ENCODE results near the gene JPH2. TPM values are rescaled to one million over a fixed set of nuclear protein-coding genes. Genes with fewer than 3 reads are reported as not detected.

JPH2 gene
- total and polyA plus RNA-seq, 9 donors = 0.48 to 27.4 (median 3.0) TPM

GRCh38 chr20:44204832-44205215 lies 17.8 kb upstream of the JPH2 start:
- Histone ChIP-seq H3K9me3 (no peaks in the 10 kb centered on the region), H3K4me3 (no peak overlapping the region), H3K4me1 (ENCODE audit: insufficient read depth) (peaks cover 5% of the 10 kb centered on the region), H3K36me3 (no peaks in the 10 kb centered on the region), H3K27ac (no peak overlapping the region), H3K27me3 (no peaks in the 10 kb centered on the region)
- WGBS, 3 donors = 85 to 87% (median 86%) methylated on average over 10 of the region's 10 CpGs
- DNase-seq = no peak
- TF ChIP-seq, protein P1, sequence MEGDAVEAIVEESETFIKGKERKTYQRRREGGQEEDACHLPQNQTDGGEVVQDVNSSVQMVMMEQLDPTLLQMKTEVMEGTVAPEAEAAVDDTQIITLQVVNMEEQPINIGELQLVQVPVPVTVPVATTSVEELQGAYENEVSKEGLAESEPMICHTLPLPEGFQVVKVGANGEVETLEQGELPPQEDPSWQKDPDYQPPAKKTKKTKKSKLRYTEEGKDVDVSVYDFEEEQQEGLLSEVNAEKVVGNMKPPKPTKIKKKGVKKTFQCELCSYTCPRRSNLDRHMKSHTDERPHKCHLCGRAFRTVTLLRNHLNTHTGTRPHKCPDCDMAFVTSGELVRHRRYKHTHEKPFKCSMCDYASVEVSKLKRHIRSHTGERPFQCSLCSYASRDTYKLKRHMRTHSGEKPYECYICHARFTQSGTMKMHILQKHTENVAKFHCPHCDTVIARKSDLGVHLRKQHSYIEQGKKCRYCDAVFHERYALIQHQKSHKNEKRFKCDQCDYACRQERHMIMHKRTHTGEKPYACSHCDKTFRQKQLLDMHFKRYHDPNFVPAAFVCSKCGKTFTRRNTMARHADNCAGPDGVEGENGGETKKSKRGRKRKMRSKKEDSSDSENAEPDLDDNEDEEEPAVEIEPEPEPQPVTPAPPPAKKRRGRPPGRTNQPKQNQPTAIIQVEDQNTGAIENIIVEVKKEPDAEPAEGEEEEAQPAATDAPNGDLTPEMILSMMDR (IDR thresholded peaks at IDR 0.05) = no peak
- no peak for TF ChIP-seq EP300 (IDR thresholded peaks at IDR 0.05)
- TF ChIP-seq POLR2A (IDR thresholded peaks at IDR 0.05) = no peak
- intact Hi-C loops (cut with DNase I) = no loop called here

DNA sequence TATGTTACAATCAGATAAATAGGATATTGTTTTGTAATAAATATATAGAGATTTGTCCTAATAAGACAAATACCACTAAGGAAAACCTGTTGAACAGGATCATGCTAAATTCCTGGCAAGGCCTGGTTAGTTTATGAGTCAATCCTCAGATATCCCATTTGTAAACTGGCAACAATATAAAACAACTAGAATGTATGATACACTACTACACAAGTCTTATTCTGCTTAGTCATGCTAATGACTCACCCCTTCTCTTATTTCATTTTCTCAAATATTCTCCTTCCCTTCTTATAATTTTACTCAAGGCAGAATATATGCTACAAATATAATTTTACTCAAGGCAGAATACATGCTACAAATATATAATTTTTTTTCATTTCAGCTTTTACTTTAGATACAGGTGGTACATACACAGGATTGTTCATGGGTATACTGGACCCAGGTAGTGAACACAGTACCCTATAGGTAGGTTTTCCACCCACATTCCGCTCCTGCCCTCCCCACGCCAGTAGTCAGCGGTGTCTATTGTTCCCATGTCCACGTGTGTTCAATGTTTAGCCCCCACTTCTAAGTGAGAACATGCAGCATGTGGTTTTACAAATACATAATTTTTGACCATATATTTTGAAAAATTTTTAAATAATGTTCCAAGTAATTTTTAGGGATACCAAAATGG lies 17.3 kb upstream of the JPH2 start:
- intact Hi-C loops (cut with DNase I) = no loop called here
- Histone ChIP-seq H3K4me1 (ENCODE audit: insufficient read depth) (peaks cover 5% of the 10 kb centered on the region), H3K27ac (no peak overlapping the region)

GRCh38 chr20:44203161-44203560 lies 16.2 kb upstream of the JPH2 start:
- intact Hi-C loops (cut with DNase I) = no loop called here
- 75 to 90% (median 75%) methylated on average over 2 of the region's 2 CpGs for WGBS, 3 donors
- H3K4me3 ChIP-seq = no peak overlapping the region
- H3K27me3 ChIP-seq = no peaks in the 10 kb centered on the region
- H3K4me1 ChIP-seq (ENCODE audit: insufficient read depth) = peaks cover 4% of the 10 kb centered on the region
- no peak overlapping the region for H3K27ac ChIP-seq
- TF ChIP-seq POLR2A (IDR thresholded peaks at IDR 0.05) = no peak
- TF ChIP-seq EP300 (IDR thresholded peaks at IDR 0.05) = no peak
- TF ChIP-seq, protein P1 (IDR thresholded peaks at IDR 0.05) = no peak
- H3K36me3 ChIP-seq = no peaks in the 10 kb centered on the region
- no peak for DNase-seq
- H3K9me3 ChIP-seq = no peaks in the 10 kb centered on the region

More for the DNA sequence above, 17.3 kb upstream of the JPH2 start:
- no peak overlapping the region for H3K4me3 ChIP-seq
- TF ChIP-seq EP300 (IDR thresholded peaks at IDR 0.05) (no peak), POLR2A (IDR thresholded peaks at IDR 0.05) (no peak)
- TF ChIP-seq, protein P1 (IDR thresholded peaks at IDR 0.05) = no peak
- no peaks in the 10 kb centered on the region for H3K27me3 ChIP-seq
- DNase-seq = no peak
- H3K9me3 ChIP-seq = no peaks in the 10 kb centered on the region
- no peaks in the 10 kb centered on the region for H3K36me3 ChIP-seq
- WGBS, 3 donors = 81 to 88% (median 83%) methylated on average over 4 of the region's 4 CpGs

DNA sequence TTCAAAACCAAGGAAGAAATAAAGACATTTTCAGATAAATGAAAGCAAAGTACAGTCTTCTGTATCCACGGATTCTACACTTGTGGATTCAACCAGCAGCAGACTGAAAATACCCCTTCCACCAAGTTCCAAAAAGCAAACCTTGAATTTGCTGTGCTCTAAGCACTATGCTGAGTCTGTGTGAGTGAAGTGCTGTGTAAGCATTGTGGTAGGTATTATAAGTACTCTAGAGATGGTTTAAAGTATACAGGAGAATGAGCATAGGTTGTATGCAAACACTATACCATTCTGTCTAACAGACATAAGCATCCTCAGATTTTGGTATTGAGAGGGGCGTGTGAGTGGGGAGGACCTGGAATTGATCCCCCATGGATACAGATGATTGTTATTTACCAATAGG lies 14.0 kb upstream of the JPH2 start:
- intact Hi-C loops (cut with DNase I) = no loop called here
- WGBS, 3 donors = 68 to 85% (median 71%) methylated on average over 2 of the region's 2 CpGs
- H3K4me1 ChIP-seq (ENCODE audit: insufficient read depth) = peaks cover 4% of the 10 kb centered on the region
- H3K27ac ChIP-seq = no peak overlapping the region
- no peaks in the 10 kb centered on the region for H3K27me3 ChIP-seq
- TF ChIP-seq, protein P1 (IDR thresholded peaks at IDR 0.05) = no peak
- TF ChIP-seq POLR2A (IDR thresholded peaks at IDR 0.05) = no peak
- TF ChIP-seq EP300 (IDR thresholded peaks at IDR 0.05) = no peak
- no peaks in the 10 kb centered on the region for H3K9me3 ChIP-seq
- no peak for DNase-seq
- H3K4me3 ChIP-seq = no peak overlapping the region
- no peaks in the 10 kb centered on the region for H3K36me3 ChIP-seq
